ENCODE results near the gene RFX3. TPM values are rescaled to one million over a fixed set of nuclear protein-coding genes. Genes with fewer than 3 reads are reported as not detected.
"Not testable (repeated sequence)": the region's sequence is repeated elsewhere in the genome, so short reads cannot be mapped to it uniquely, and the experiment has no call there.

Gene RFX3
- total RNA-seq, 1 donor from 2014 or later = 1.6 TPM

DNA sequence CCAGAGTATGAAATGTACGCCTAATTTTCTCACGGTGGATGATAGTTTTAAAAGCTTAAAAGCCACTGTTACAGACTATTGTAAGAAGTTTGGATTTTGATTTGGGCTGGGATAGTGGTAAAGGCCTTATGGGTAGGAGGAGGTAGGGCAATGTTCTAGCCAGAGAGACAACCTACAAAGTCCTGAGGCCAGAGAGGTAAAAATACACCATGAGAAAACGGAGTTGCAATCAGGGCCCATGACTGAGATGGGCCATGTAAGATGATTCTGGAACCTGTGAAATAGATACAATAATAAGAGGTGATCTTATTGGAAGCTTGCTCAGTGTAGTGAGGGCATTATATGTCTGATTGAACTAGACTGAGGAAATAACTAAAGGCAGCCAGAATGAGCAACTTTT is 188.8 kb downstream of the RFX3 start:
- no peak overlapping the region for H3K4me3 ChIP-seq (ENCODE audit: low read depth, low read length)
- TF ChIP-seq, protein P1, sequence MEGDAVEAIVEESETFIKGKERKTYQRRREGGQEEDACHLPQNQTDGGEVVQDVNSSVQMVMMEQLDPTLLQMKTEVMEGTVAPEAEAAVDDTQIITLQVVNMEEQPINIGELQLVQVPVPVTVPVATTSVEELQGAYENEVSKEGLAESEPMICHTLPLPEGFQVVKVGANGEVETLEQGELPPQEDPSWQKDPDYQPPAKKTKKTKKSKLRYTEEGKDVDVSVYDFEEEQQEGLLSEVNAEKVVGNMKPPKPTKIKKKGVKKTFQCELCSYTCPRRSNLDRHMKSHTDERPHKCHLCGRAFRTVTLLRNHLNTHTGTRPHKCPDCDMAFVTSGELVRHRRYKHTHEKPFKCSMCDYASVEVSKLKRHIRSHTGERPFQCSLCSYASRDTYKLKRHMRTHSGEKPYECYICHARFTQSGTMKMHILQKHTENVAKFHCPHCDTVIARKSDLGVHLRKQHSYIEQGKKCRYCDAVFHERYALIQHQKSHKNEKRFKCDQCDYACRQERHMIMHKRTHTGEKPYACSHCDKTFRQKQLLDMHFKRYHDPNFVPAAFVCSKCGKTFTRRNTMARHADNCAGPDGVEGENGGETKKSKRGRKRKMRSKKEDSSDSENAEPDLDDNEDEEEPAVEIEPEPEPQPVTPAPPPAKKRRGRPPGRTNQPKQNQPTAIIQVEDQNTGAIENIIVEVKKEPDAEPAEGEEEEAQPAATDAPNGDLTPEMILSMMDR (conservative IDR thresholded peaks at IDR 0.05; ENCODE audit: low read depth, low read length) = no peak
- no peak for DNase-seq (ENCODE audit: low read depth)

DNA sequence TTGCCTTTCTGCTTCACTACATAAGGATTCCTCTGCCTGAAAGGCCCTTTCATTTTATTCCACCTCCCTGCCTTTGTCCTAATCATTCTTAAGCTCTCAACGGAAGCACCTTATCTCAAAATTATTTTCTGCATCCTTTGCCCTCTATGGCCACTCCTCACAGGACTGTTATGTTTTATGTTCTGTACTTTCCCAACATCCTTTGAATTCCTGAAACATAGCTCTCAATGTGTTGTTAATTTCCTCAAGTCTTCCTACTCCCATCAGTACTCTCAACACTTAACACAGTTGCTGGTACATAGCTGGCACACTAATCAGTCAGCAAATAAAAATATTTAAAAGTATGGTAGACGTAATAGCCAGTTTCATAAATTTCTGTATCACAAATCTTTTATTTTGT is 193.0 kb downstream of the RFX3 start:
- no peak for DNase-seq (ENCODE audit: low read depth)
- no peak overlapping the region for H3K4me3 ChIP-seq (ENCODE audit: low read depth, low read length)
- TF ChIP-seq, protein P1 (conservative IDR thresholded peaks at IDR 0.05; ENCODE audit: low read depth, low read length) = no peak

DNA sequence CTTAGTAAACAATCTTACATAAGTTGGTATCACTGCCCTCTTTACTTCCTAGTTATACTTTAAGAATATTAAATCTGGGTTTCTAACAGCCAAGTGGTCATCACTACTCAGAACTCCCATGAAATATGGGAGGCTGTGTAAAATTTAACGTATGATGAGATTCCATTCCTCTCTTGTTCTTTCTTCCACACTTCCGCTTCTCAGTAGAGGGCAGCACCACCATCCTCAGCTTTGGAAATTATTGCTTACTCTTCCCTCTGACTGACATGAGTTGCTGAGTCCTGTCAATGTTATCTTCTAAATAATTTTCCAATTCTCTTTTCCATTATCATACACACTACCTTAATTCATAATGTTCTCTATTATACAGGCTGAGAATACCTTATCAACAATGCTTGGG is 194.0 kb downstream of the RFX3 start:
- DNase-seq (ENCODE audit: low read depth) = no peak
- TF ChIP-seq, protein P1 (conservative IDR thresholded peaks at IDR 0.05; ENCODE audit: low read depth, low read length) = peak; percentile 61
- no peak overlapping the region for H3K4me3 ChIP-seq (ENCODE audit: low read depth, low read length)

DNA sequence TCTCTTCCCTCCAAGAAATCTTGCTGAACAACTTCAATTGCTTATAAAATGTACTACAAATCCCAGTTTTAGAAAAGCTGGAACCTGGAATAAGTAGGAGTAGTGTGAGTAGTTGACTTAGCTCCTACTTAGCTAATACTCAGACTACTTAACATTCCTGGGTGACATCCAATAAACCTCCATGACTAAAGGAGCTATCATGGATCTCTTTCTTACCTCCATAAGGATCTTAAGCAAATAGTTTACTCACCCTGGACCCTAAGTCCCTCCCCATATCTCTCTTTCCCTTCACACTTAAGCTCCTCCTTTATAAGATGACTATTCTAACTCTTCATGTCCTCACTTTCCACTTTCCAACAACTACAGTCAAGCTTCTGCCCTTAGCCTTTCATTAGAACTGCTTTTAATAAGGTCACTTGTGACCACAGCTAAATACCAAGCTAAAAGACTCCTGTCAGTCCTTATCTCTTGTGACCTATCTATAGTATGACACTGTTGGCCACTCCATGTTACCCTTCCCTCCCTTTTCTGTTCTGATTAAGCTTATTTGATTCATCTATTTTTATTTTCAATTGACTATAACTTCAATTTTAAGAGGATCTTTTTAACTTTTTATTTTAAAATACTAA is 194.9 kb downstream of the RFX3 start:
- TF ChIP-seq, protein P1 (conservative IDR thresholded peaks at IDR 0.05; ENCODE audit: low read depth, low read length) = no peak
- peak; percentile 16 for DNase-seq (ENCODE audit: low read depth)
- no peak overlapping the region for H3K4me3 ChIP-seq (ENCODE audit: low read depth, low read length)

DNA sequence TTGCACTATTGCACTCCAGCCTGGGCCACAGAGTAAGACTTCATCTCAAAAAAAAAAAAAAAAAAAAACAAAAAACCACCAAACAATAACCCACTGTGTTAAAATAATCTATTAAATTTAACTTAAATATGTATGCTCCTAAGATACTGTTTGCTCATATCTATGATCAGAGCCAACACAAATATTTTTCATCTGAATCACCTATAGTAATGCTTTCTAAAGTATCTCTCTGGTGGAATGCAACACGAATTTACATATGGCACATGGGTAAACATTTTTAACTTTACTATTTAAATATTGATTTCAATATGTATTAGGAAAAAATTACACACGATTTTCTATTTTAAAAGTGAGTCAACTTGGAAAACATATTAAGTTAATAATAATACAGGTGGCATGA is 196.4 kb downstream of the RFX3 start:
- no peak overlapping the region for H3K4me3 ChIP-seq (ENCODE audit: low read depth, low read length)
- TF ChIP-seq, protein P1 (conservative IDR thresholded peaks at IDR 0.05; ENCODE audit: low read depth, low read length) = no peak
- no peak for DNase-seq (ENCODE audit: low read depth)

DNA sequence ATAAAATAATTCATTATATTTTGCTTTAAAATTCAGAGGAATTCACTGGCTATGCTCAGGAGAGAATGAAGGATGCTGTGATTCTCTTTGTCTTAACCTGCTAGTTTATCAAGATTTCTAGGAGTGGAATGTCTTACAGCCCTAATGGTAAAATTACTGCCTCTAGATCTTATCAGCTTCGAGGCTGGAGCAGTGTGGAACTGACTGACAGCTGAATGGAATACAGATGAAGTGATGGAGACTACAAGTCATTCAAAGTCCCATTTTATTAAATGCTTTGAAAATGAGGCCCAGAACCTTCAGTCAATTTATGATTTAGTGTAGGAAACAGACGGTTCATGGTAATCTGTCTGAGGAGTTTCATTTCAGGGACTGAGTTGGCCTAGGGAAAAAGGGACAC is 202.1 kb downstream of the RFX3 start:
- TF ChIP-seq, protein P1 (conservative IDR thresholded peaks at IDR 0.05; ENCODE audit: low read depth, low read length) = no peak
- no peak overlapping the region for H3K4me3 ChIP-seq (ENCODE audit: low read depth, low read length)
- DNase-seq (ENCODE audit: low read depth) = no peak

DNA sequence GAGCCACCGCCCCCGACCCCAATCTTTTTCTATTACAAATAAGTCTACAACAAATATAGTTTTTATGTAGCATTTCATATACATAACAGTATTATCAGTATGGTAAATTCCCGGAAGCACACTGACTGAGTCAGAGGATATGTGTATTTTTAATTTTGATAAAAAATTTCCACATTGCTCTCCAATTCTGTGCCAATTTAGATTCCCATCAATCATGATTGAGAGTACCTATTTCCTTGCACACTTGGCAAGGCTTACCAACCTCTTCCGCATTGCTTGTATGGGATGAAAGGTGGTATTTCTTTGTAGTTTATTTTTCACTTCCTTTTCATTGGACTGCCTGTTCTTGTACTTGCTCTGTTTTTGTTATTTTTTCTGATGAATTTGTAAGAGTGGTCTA is 204.6 kb downstream of the RFX3 start:
- H3K4me3 ChIP-seq (ENCODE audit: low read depth, low read length) = no peak overlapping the region
- TF ChIP-seq, protein P1 (conservative IDR thresholded peaks at IDR 0.05; ENCODE audit: low read depth, low read length) = no peak
- DNase-seq (ENCODE audit: low read depth) = no peak

DNA sequence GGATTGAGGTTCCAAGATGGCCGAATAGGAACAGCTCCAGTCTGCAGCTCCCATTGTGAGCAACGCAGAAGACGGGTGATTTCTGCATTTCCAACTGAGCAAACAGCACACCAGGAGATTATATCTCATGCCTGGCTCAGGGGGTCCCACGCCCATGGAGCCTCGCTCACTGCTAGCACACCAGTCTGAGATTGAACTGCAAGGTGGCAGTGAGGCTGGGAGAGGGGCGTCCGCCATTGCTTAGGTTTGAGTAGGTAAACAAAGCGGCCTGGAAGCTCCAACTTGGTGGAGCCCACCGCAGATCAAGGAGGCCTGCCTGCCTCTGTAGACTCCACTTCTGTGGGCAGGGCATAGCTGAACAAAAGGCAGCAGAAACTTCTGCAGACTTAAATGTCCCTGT is 213.2 kb downstream of the RFX3 start:
- not testable (repeated sequence) for H3K4me3 ChIP-seq (ENCODE audit: low read depth, low read length); DNase-seq (ENCODE audit: low read depth)
